ENCODE data around the gene IMPG1. TPM values are rescaled to one million over a fixed set of nuclear protein-coding genes. Genes with fewer than 3 reads are reported as not detected.
A peak's percentile ranks its signal among the peaks of the same experiment; 100 is the strongest.

The IMPG1 gene
- total and polyA plus RNA-seq, 10 of the 15 experiments (the other 5 are each of a cell fraction or from before 2014, with no cell fraction given), result not detected

DNA sequence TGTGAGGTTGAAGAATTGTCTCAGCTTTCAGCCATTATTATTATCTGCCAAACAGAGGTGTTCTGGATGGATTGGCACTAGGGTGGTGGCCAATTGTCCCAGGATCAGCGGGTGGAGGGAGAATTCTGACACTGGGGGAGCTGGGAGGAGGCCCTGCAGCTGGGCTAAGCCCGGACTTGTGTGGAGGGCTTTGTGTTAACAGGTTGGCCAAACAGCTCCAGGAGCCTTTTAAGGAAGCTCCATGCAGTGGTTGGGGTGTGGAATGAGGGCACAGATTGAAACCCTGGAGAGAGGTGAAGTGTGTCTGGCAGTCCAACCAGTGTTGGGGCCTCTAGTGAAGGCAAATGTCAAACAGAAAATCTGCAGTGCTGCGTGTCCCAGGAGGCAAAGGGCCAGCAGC is 135.8 kb downstream of the IMPG1 start:
- ChIA-PET RAD21 (ENCODE audit: unreplicated experiment) (interaction anchor here (0.9 kb wide), 1 partner anchor 10 kb away, joined by 3 read pairs; no protein-coding TSS in a partner anchor), POLR2A (no interaction called here), SMC1A (ENCODE audit: uncharacterized antibody, unreplicated experiment) (interaction anchor here (1.0 to 4.0 kb wide), 2 partner anchors 10 to 43 kb away, joined by 4 to 19 read pairs; no protein-coding TSS in a partner anchor), CTCF (interaction anchor here (0.6 to 7.3 kb wide), 8 partner anchors 7 to 925 kb away, joined by 3 to 75 read pairs (median 4); no protein-coding TSS in a partner anchor)
- Histone ChIP-seq H3K79me2 (ENCODE audit: control insufficient read depth, insufficient read depth, low read length) (no peaks in the 10 kb centered on the region), H3K9ac (ENCODE audit: control insufficient read depth, insufficient read depth, low read length) (no peak overlapping the region), H2AFZ (ENCODE audit: control insufficient read depth, low read depth, low read length) (no peak overlapping the region), H3K36me3 (ENCODE audit: control insufficient read depth in 2 of 2, insufficient read depth in 2 of 2, low read length in 1 of 2) (no peaks in the 10 kb centered on the region), H3K4me3 (no peak overlapping the region), H3K4me1 (ENCODE audit: control insufficient read depth, insufficient read depth, low read length) (no peaks in the 10 kb centered on the region; the same call in 1 of the 2 replicates), H3K27me3 (replicated peaks in 1 of 2; ENCODE audit: control insufficient read depth in 2 of 2, insufficient read depth in 2 of 2, low read length in 1 of 2) (peaks cover 0 to 2% of the 10 kb centered on the region in 2 experiments; a peak in 1 of 4 replicates), H4K20me1 (ENCODE audit: control insufficient read depth, insufficient read depth) (no peaks in the 10 kb centered on the region), H3K27ac (ENCODE audit: control insufficient read depth, insufficient read depth) (no peak overlapping the region), H3K9me3 (replicated peaks; ENCODE audit: control insufficient read depth, insufficient read depth, low read length) (no peaks in the 10 kb centered on the region), H3K4me2 (ENCODE audit: control insufficient read depth, insufficient read depth) (no peak overlapping the region)
- DNase-seq (ENCODE audit: low read depth, low spot score), result no peak
- intact Hi-C loops (cut with micrococcal nuclease; ENCODE audit: unreplicated experiment), result loop anchor here (5.0 to 10.0 kb wide), 5 partner anchors 231 to 1528 kb away; partner anchors contain the start of gene HTR1B
- WGBS (ENCODE audit: insufficient coverage, insufficient replicate concordance, low lambda C conversion rate, missing lambda C conversion rate), result 23% methylated on average over 3 of the region's 3 CpGs
- in situ Hi-C loops (cut with MboI), result loop anchor here (10.0 to 25.0 kb wide), 2 partner anchors 926 to 1528 kb away; partner anchors contain the start of gene HTR1B
- FAIRE-seq, result no peak
- no TSS peak for BruUV-seq (replicated peaks)
- TF ChIP-seq RAD21 (IDR thresholded peaks at IDR 0.05; ENCODE audit: insufficient read depth, low read depth, low read length), result no peak
- no peak for ATAC-seq

GRCh38 chr6:75935473-75935793 is 137.0 kb downstream of the IMPG1 start:
- in situ Hi-C loops (cut with MboI) (loop anchor here (10.0 to 25.0 kb wide), 2 partner anchors 927 to 1529 kb away; partner anchors contain the start of gene HTR1B), intact Hi-C loops (cut with micrococcal nuclease; ENCODE audit: unreplicated experiment) (loop anchor here (2.0 to 10.0 kb wide), 6 partner anchors 232 to 1529 kb away; partner anchors contain the start of gene HTR1B)
- ChIA-PET RAD21 (ENCODE audit: unreplicated experiment) (interaction anchor here (1.5 kb wide), 1 partner anchor 926 kb away, joined by 7 read pairs; no protein-coding TSS in a partner anchor), CTCF (interaction anchor here (0.6 to 7.3 kb wide), 18 partner anchors 8 to 1522 kb away, joined by 3 to 75 read pairs (median 5); no protein-coding TSS in a partner anchor), POLR2A (no interaction called here), SMC1A (ENCODE audit: uncharacterized antibody, unreplicated experiment) (interaction anchor here (0.9 to 4.0 kb wide), 6 partner anchors 11 to 922 kb away, joined by 3 to 19 read pairs (median 4); no protein-coding TSS in a partner anchor)
- BruUV-seq (replicated peaks), result no TSS peak
- no peak for FAIRE-seq
- Histone ChIP-seq H2AFZ (ENCODE audit: control insufficient read depth, low read depth, low read length) (peak overlapping the region; percentile 72; the same call in 1 of the 2 replicates), H3K27ac (ENCODE audit: control insufficient read depth, insufficient read depth) (no peak overlapping the region), H3K27me3 (replicated peaks in 1 of 2; ENCODE audit: control insufficient read depth in 2 of 2, insufficient read depth in 2 of 2, low read length in 1 of 2) (peaks cover 0 to 2% of the 10 kb centered on the region in 2 experiments; a peak in 1 of 4 replicates), H3K9me3 (replicated peaks; ENCODE audit: control insufficient read depth, insufficient read depth, low read length) (no peaks in the 10 kb centered on the region), H3K79me2 (ENCODE audit: control insufficient read depth, insufficient read depth, low read length) (no peaks in the 10 kb centered on the region), H3K36me3 (ENCODE audit: control insufficient read depth in 2 of 2, insufficient read depth in 2 of 2, low read length in 1 of 2) (no peaks in the 10 kb centered on the region), H3K4me3 (peak overlapping the region; percentile 14; the same call in 1 of the 2 replicates), H3K4me2 (ENCODE audit: control insufficient read depth, insufficient read depth) (peak overlapping the region; percentile 95), H3K4me1 (ENCODE audit: control insufficient read depth, insufficient read depth, low read length) (no peaks in the 10 kb centered on the region; the same call in 1 of the 2 replicates), H3K9ac (ENCODE audit: control insufficient read depth, insufficient read depth, low read length) (no peak overlapping the region), H4K20me1 (ENCODE audit: control insufficient read depth, insufficient read depth) (no peaks in the 10 kb centered on the region)
- ATAC-seq, result no peak; the same call in 1 of the 3 replicates
- no peak for DNase-seq (ENCODE audit: low read depth, low spot score)
- 51% methylated on average over 12 of the region's 12 CpGs for WGBS (ENCODE audit: insufficient coverage, insufficient replicate concordance, low lambda C conversion rate, missing lambda C conversion rate)
- no peak for TF ChIP-seq CHD2 (IDR thresholded peaks at IDR 0.05; ENCODE audit: borderline replicate concordance, low read depth, low read length)
- no peak for TF ChIP-seq CUX1 (IDR thresholded peaks at IDR 0.05; ENCODE audit: insufficient replicate concordance, low read depth, low read length)
- no peak for TF ChIP-seq KDM1A (IDR thresholded peaks at IDR 0.05; ENCODE audit: borderline replicate concordance)
- TF ChIP-seq IKZF2 (IDR thresholded peaks at IDR 0.05), result no peak
- no peak for TF ChIP-seq SIN3A (IDR thresholded peaks at IDR 0.05; ENCODE audit: low read depth, low read length)
- TF ChIP-seq BCL11A (IDR thresholded peaks at IDR 0.05; ENCODE audit: low read depth, low read length), result no peak
- TF ChIP-seq BCL3 (IDR thresholded peaks at IDR 0.05; ENCODE audit: borderline replicate concordance, insufficient read depth, low read depth, low read length, poor library complexity, severe bottlenecking), result no peak
- TF ChIP-seq SIX5 (IDR thresholded peaks at IDR 0.05; ENCODE audit: low read depth, low read length, severe bottlenecking), result no peak

All from GM12878 (cell line).